Measurements from ENCODE around the gene IL25. TPM values are rescaled to one million over a fixed set of nuclear protein-coding genes. Genes with fewer than 3 reads are reported as not detected.
A peak's percentile ranks its signal among the peaks of the same experiment; 100 is the strongest.

Gene IL25
- total RNA-seq, 4 donors from 2014 or later: not detected

- DNase-seq: no peak
- H3K36me3 ChIP-seq: peaks cover 5 to 49% (median 16%) of the 10 kb centered on the region in 3 donors
- WGBS, 2 donors: 85 to 92% methylated on average over 6 to 12 of the region's 12 CpGs
- no peaks in the 10 kb centered on the region for H3K9me3 ChIP-seq
- H3K27ac ChIP-seq: no peak overlapping the region
- TF ChIP-seq CTCF (IDR thresholded peaks at IDR 0.05): no peak
- no peak for TF ChIP-seq POLR2A (IDR thresholded peaks at IDR 0.05)
- peaks cover 10 to 39% (median 13%) of the 10 kb centered on the region in 3 donors for H3K4me1 ChIP-seq
- no peak overlapping the region for H3K4me3 ChIP-seq
- intact Hi-C loops (cut with DNase I): no loop called here
- H3K27me3 ChIP-seq: peaks cover 0 to 15% (median 0%) of the 10 kb centered on the region in 4 donors
Measured at GRCh38 chr14:23358553-23359166, 13.9 kb upstream of the IL25 start.

DNA sequence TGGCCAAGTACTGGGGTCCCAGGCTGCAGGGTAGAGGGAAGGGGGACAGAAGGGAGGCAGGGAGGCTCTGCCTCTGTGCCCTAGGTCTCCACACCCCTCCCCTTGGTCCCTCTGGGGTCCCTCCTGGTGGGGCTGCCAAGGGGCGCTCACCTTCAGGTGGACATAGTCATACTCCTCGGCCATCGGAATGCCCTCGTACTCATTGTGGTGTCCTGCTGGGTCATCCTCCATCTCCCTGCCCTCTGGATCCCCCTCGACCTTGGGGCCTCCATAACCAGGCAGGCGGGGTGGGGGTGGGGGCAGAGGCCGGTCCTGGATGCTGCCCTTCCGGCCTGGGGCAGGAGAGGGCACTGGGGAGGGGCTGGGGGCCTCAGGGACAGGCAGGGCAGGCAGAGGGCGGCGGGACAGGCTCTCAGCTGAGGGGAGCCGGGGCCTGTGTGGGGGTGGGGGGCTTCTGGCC, 13.4 kb upstream of the IL25 start:
- H3K9me3 ChIP-seq: no peaks in the 10 kb centered on the region
- H3K27me3 ChIP-seq: peaks cover 0 to 15% (median 0%) of the 10 kb centered on the region in 4 donors
- intact Hi-C loops (cut with DNase I): no loop called here
- no peak overlapping the region for H3K4me3 ChIP-seq
- no peak overlapping the region for H3K27ac ChIP-seq
- peaks cover 16 to 44% (median 18%) of the 10 kb centered on the region in 3 donors for H3K4me1 ChIP-seq
- no peak for DNase-seq
- peaks cover 5 to 49% (median 16%) of the 10 kb centered on the region in 3 donors for H3K36me3 ChIP-seq
- no peak for TF ChIP-seq CTCF (IDR thresholded peaks at IDR 0.05)
- TF ChIP-seq POLR2A (IDR thresholded peaks at IDR 0.05): no peak
- 87% methylated on average over 4 of the region's 11 CpGs; no CpG with 5 or more reads in 1 of the 2 donors for WGBS, 2 donors

DNA sequence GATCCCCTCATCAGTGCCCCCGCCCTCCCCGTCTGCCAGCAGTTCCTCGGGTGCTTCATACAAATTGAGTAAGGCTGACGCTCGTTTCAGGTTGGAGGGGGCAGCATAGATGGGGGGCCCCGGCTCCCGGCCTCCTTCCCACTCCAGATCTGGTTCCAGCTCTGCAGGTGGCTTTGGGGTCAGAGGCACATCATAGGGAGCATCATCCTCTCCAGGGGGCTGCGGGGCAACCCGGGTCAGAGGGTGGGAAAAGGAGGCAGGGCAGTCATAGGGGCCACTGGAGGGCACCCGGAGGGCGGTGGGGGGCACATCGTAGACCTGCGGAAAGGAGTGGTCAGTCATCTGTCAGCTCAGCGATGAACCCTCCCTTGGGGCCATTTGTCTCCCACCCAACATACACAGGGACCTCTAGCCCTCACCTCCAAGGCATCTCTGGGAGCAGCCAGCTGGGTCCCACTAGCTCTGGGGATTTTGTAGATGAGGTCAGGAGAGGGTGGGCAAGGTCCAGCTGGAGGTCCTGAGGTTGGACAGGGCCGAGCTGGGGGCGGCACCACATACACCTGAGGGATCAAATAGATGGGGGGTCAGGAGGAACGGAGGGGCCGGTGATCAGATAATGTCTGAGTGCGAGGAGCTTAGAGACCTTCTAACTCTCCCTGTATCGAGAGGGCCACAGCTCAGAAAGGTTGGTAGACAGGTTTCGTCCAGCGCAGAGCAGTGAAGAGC, 12.7 kb upstream of the IL25 start:
- WGBS, 2 donors: 81 to 84% methylated on average over 10 to 16 of the region's 22 CpGs
- Histone ChIP-seq H3K27me3 (peaks cover 0 to 22% (median 0%) of the 10 kb centered on the region in 4 donors), H3K36me3 (peaks cover 5 to 49% (median 16%) of the 10 kb centered on the region in 3 donors), H3K4me3 (no peak overlapping the region), H3K4me1 (peaks cover 16 to 51% (median 20%) of the 10 kb centered on the region in 3 donors), H3K27ac (peak overlapping the region in 1 of 4 donors; percentile 49), H3K9me3 (no peaks in the 10 kb centered on the region)
- no peak for DNase-seq
- intact Hi-C loops (cut with DNase I): no loop called here
- no peak for TF ChIP-seq CTCF (IDR thresholded peaks at IDR 0.05)
- TF ChIP-seq POLR2A (IDR thresholded peaks at IDR 0.05): no peak

DNA sequence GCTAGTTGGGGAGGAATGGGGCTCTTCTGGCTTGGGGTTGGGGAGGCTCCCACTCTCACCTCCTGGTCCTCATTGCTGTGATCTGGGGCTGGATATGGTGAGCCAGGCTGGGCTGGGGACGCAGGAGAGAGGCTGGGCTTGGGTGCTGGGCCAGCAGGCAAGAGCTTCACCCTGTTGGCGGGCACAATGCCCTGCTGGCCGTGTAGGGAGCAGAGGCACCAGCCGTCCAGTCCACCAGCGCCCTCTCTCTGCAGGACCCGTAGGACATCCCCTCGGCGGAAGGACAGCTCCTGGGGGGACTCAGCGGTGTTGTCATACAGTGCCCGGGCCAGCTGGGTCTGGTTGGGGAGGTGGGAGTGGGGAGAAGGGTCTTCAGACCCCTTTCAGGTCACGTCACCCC, 12.1 kb upstream of the IL25 start:
- H3K36me3 ChIP-seq: peaks cover 5 to 49% (median 16%) of the 10 kb centered on the region in 3 donors
- intact Hi-C loops (cut with DNase I): no loop called here
- TF ChIP-seq POLR2A (IDR thresholded peaks at IDR 0.05): no peak
- TF ChIP-seq CTCF (IDR thresholded peaks at IDR 0.05): peak in 1 of 6 experiments; percentile 4
- H3K4me1 ChIP-seq: peaks cover 16 to 57% (median 20%) of the 10 kb centered on the region in 3 donors
- no peak overlapping the region for H3K4me3 ChIP-seq
- H3K9me3 ChIP-seq: no peaks in the 10 kb centered on the region
- no peak for DNase-seq
- peak overlapping the region in 2 of 4 donors; percentile 39 to 49 for H3K27ac ChIP-seq
- peaks cover 0 to 28% (median 0%) of the 10 kb centered on the region in 4 donors for H3K27me3 ChIP-seq
- 74 to 76% methylated on average over 5 to 8 of the region's 11 CpGs for WGBS, 2 donors

DNA sequence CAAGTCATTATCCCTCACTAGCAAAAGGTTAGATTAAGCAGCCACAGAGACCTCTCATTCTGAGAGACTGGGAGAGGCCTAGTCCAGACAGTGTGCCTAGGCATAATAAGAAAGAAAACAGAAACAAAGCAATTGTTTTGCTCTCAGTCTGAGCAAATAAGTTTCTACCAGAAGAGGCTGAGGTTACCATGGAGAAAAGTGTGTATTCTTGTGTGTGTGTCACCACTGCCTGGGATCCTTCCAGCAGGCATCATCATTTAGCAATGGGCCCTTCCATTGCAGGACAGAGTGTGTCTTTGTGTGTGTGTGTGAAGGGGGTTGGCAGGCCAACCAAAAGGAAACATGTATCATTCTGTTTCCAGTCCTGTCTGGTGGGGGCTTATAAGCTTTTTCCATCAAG, 11.3 kb upstream of the IL25 start:
- H3K27me3 ChIP-seq: peaks cover 0 to 36% (median 0%) of the 10 kb centered on the region in 4 donors
- no peaks in the 10 kb centered on the region for H3K9me3 ChIP-seq
- no peak for DNase-seq
- H3K4me1 ChIP-seq: peaks cover 20 to 66% (median 23%) of the 10 kb centered on the region in 3 donors
- H3K36me3 ChIP-seq: peaks cover 5 to 45% (median 16%) of the 10 kb centered on the region in 3 donors
- no peak overlapping the region for H3K4me3 ChIP-seq
- peak overlapping the region in 3 of 4 donors; percentile 13 to 39 (median 33) for H3K27ac ChIP-seq
- TF ChIP-seq CTCF (IDR thresholded peaks at IDR 0.05) (no peak), POLR2A (IDR thresholded peaks at IDR 0.05) (no peak)
- intact Hi-C loops (cut with DNase I): no loop called here
